ENCODE data around the gene CENPN.
A peak's percentile ranks its signal among the peaks of the same experiment; 100 is the strongest.

The CENPN gene

GRCh38 chr16:81077076-81077940 lies 70.3 kb downstream of the CENPN start, which contains the start of gene C16orf46:
TSS of gene C16orf46 (minus strand) at chr16:81077238. CDS start at chr16:81063955, 13,283 bp downstream.
- peak; percentile 98 for DNase-seq (ENCODE audit: low read depth)

- no peak for DNase-seq (ENCODE audit: low read depth)
Observed at GRCh38 chr16:81080233-81080632, 73.2 kb downstream of the CENPN start.

GRCh38 chr16:81081014-81081413 lies 74.0 kb downstream of the CENPN start:
- no peak for DNase-seq (ENCODE audit: low read depth)
